GM12878 (cell line): Measurements from ENCODE around the gene ZNF627. TPM values are rescaled to one million over a fixed set of nuclear protein-coding genes. Genes with fewer than 3 reads are reported as not detected.

Experiments used
- EP300 ChIP-seq, 2 experiments: fragments of 150-350 bp in 1 of 2; IDR thresholded peaks; 2 replicates each; pipeline ENCODE4 v1.6.1; 2011 to 2012; ENCODE audit warnings: low read depth in 2 of 2, low read length in 2 of 2, borderline replicate concordance in 1 of 2, improper control_type of control experiment in 1 of 2, inconsistent platforms in 1 of 2; ENCODE audit not compliant: control insufficient read depth in 1 of 2
- HSF1 ChIP-seq: fragments of 150-350 bp; IDR thresholded peaks from 2 replicates; pipeline ENCODE4 v1.6.1; 2014; ENCODE audit warnings: mild to moderate bottlenecking, low read depth, low read length
- IRF4 ChIP-seq: IDR thresholded peaks from 2 replicates; pipeline ENCODE4 v1.6.1; 2011; ENCODE audit warnings: low read depth, low read length
- LARP7 ChIP-seq: fragments of 450-650 bp; IDR thresholded peaks from 2 replicates; pipeline ENCODE4 v1.6.1; 2017; ENCODE audit warnings: mild to moderate bottlenecking
- MTA2 ChIP-seq: fragments of 450-650 bp; IDR thresholded peaks from 2 replicates; pipeline ENCODE4 v1.6.1; 2016; ENCODE audit warnings: low read depth, mild to moderate bottlenecking, moderate library complexity
- RFX5 ChIP-seq: IDR thresholded peaks from 2 replicates; pipeline ENCODE4 v1.6.1; 2011; ENCODE audit warnings: low read depth, low read length, improper control_type of control experiment
- YBX1 ChIP-seq: fragments of 450-650 bp; IDR thresholded peaks from 2 replicates; pipeline ENCODE4 v1.6.1; 2016; ENCODE audit warnings: antibody characterized with exemption
- ZBTB40 ChIP-seq: fragments of 450-650 bp; IDR thresholded peaks from 2 replicates; pipeline ENCODE4 v1.6.1; 2016; ENCODE audit warnings: mild to moderate bottlenecking, moderate library complexity, borderline replicate concordance
- polyA plus RNA-seq, 11 experiments: library from polyadenylated mRNA; depleted of rRNA in 4 of 11; unstranded in 6 of 11; stranded (reverse) in 5 of 11; fragments of >200 nt; fragmentation: Nextera tagmentation in 4 of 11; fragmentation: Illumina TruSeq in 1 of 11; extraction: Ambion mirVana in 4 of 11; extraction: Trizol in 1 of 11; gene quantifications; 1 replicate in 1 of 11; 2 replicates in 10 of 11; pipeline versions ENCODE4 v1.2.1 to v1.2.3, GENCODE V29; 2011 to 2016; ENCODE audit warnings: inconsistent platforms in 2 of 11, missing spikeins in 2 of 11, low read depth in 1 of 11
- total RNA-seq, 4 experiments: library from RNA; depleted of rRNA in 3 of 4; stranded (reverse); fragments of >200 nt in 3 of 4; fragmentation: Illumina TruSeq in 1 of 4; extraction: Trizol in 1 of 4; gene quantifications; 2 replicates each; pipeline versions ENCODE4 v1.2.1 to v1.2.3, GENCODE V29; 2013 to 2021
- TF ChIP-seq, protein P1 (sequence below): fragments of 450-650 bp; IDR thresholded peaks from 2 replicates; pipeline ENCODE4 v1.6.1; 2018; ENCODE audit warnings: borderline replicate concordance, mild to moderate bottlenecking; ENCODE audit not compliant: partially characterized antibody

Gene ZNF627
- total and polyA plus RNA-seq, 10 of the 15 experiments (the other 5 are each of a cell fraction or from before 2014, with no cell fraction given) = 5.1 to 13.7 (median 10.2) TPM

DNA sequence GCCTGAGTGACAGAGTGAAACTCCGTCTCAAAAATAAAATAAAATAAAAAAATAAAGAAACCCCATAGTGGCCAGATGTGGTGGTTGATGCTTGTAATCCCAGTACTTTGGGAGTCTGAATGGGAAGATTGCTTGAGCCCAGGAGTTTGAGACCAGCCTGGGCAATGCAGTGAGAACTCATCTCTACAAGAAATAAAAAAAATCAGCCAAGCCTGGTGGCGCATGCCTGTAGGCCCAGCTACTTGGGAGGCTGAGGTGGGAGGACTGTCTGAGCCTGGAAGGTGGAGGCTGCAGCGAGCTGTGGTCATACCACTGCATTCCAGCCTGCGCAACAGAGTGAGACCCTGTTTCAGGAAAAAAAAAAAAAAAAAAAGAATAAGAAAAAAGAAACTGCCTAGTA is 53.8 kb downstream of the ZNF627 start (continued):
- TF ChIP-seq, protein P1, sequence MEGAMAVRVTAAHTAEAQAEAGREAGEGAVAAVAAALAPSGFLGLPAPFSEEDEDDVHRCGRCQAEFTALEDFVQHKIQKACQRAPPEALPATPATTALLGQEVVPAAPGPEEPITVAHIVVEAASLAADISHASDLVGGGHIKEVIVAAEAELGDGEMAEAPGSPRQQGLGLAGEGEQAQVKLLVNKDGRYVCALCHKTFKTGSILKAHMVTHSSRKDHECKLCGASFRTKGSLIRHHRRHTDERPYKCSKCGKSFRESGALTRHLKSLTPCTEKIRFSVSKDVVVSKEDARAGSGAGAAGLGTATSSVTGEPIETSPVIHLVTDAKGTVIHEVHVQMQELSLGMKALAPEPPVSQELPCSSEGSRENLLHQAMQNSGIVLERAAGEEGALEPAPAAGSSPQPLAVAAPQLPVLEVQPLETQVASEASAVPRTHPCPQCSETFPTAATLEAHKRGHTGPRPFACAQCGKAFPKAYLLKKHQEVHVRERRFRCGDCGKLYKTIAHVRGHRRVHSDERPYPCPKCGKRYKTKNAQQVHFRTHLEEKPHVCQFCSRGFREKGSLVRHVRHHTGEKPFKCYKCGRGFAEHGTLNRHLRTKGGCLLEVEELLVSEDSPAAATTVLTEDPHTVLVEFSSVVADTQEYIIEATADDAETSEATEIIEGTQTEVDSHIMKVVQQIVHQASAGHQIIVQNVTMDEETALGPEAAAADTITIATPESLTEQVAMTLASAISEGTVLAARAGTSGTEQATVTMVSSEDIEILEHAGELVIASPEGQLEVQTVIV = no peak
- TF ChIP-seq IRF4 (no peak), EP300 (IDR thresholded peaks at IDR 0.05; ENCODE audit: borderline replicate concordance in 1 of 2, control insufficient read depth in 1 of 2, low read depth in 2 of 2, low read length in 2 of 2) (no peak), LARP7 (no peak), MTA2 (no peak), RFX5 (no peak), HSF1 (no peak), ZBTB40 (no peak), YBX1 (no peak)
